HL-60 (cell line): Measurements from ENCODE around the gene EGLN3.

Source experiments
- DNase-seq, 2 experiments: peaks; one replicate each; pipeline ENCODE4 v3.0.0-alpha.2; 2010 to 2020; ENCODE audit warnings: low read depth in 1 of 2, low spot score in 1 of 2
- H3K27ac ChIP-seq: fragments of 250-450 bp; sonication (Bioruptor Pico); replicated peaks from 2 replicates; pipeline ENCODE4 v1.5.1; 2020; ENCODE audit warnings: mild to moderate bottlenecking, moderate library complexity
- H3K27me3 ChIP-seq: fragments of 250-450 bp; sonication (Bioruptor Pico); 2 replicates; pipeline ENCODE4 v1.5.1; 2021; ENCODE audit warnings: mild to moderate bottlenecking, moderate library complexity; ENCODE audit not compliant: insufficient read depth, poor library complexity, severe bottlenecking
- H3K4me3 ChIP-seq: replicated peaks from 2 replicates; pipeline ENCODE4 v1.5.1; 2011; ENCODE audit warnings: mild to moderate bottlenecking, control low read depth, low read length; ENCODE audit not compliant: insufficient read depth
- CTCF ChIP-seq: IDR thresholded peaks from one replicate; pipeline ENCODE4 v1.5.1; 2011; ENCODE audit warnings: low read length, control low read depth, inconsistent platforms; ENCODE audit not compliant: insufficient read depth
- GABPA ChIP-seq: IDR thresholded peaks from 2 replicates; pipeline ENCODE4 v1.6.1; 2012; ENCODE audit warnings: low read depth
- POLR2AphosphoS5 ChIP-seq: IDR thresholded peaks from 2 replicates; pipeline ENCODE4 v1.6.1; 2012; ENCODE audit warnings: low read depth
- REST ChIP-seq: IDR thresholded peaks from 2 replicates; pipeline ENCODE4 v1.6.1; 2012; ENCODE audit warnings: low read depth; ENCODE audit not compliant: insufficient replicate concordance
- SPI1 ChIP-seq: IDR thresholded peaks from 2 replicates; pipeline ENCODE4 v1.6.1; 2012; ENCODE audit warnings: low read depth, mild to moderate bottlenecking, borderline replicate concordance

Gene EGLN3

GRCh38 chr14:33957299-33957698 lies 6.4 kb upstream of the EGLN3 start:
- H3K27me3 ChIP-seq = peaks cover 5% of the 10 kb centered on the region
- H3K27ac ChIP-seq = no peak overlapping the region
- no peak for DNase-seq
- no peak for TF ChIP-seq GABPA
- no peak for TF ChIP-seq POLR2AphosphoS5
- TF ChIP-seq CTCF = no peak
- TF ChIP-seq SPI1 = no peak
- no peak for TF ChIP-seq REST
- H3K4me3 ChIP-seq = no peak overlapping the region

- DNase-seq = no peak
- Histone ChIP-seq H3K4me3 (no peak overlapping the region), H3K27me3 (peaks cover 6% of the 10 kb centered on the region), H3K27ac (no peak overlapping the region)
- no peak for TF ChIP-seq REST
- TF ChIP-seq CTCF = no peak
- no peak for TF ChIP-seq SPI1
- TF ChIP-seq GABPA = no peak
- no peak for TF ChIP-seq POLR2AphosphoS5
These were observed 5.8 kb upstream of the EGLN3 start for GRCh38 chr14:33956640-33957039.

- TF ChIP-seq CTCF = no peak
- no peak for TF ChIP-seq POLR2AphosphoS5
- TF ChIP-seq GABPA = no peak
- no peak for TF ChIP-seq SPI1
- TF ChIP-seq REST = no peak
- Histone ChIP-seq H3K4me3 (no peak overlapping the region), H3K27me3 (peaks cover 28% of the 10 kb centered on the region), H3K27ac (no peak overlapping the region)
- no peak for DNase-seq
These were observed 3.2 kb upstream of the EGLN3 start for GRCh38 chr14:33954016-33954598.
